Skeletal muscle tissue (tissue), 4 donors: ENCODE data around the gene SLC34A3. TPM values are rescaled to one million over a fixed set of nuclear protein-coding genes. Genes with fewer than 3 reads are reported as not detected.

ENCODE experiments used
- H3K27ac ChIP-seq: one replicate; pipeline ENCODE4 v1.7.0; 2013; ENCODE audit warnings: mild to moderate bottlenecking, low read depth, low read length, inconsistent platforms
- H3K27me3 ChIP-seq, 3 donors: one replicate each; pipeline ENCODE4 v1.7.0; 2013; ENCODE audit warnings: low read length in 3 of 3; ENCODE audit not compliant: control insufficient read depth in 3 of 3, insufficient read depth in 3 of 3
- H3K36me3 ChIP-seq, 3 donors: one replicate each; pipeline ENCODE4 v1.7.0; 2013; ENCODE audit warnings: low read length in 3 of 3; ENCODE audit not compliant: control insufficient read depth in 3 of 3, insufficient read depth in 3 of 3
- H3K4me1 ChIP-seq, 3 donors: one replicate each; pipeline ENCODE4 v1.7.0; 2013; ENCODE audit warnings: low read length in 3 of 3, mild to moderate bottlenecking in 3 of 3; ENCODE audit not compliant: control insufficient read depth in 3 of 3, insufficient read depth in 3 of 3
- H3K4me3 ChIP-seq, 3 donors: one replicate each; pipeline ENCODE4 v1.7.0; 2013; ENCODE audit warnings: low read length in 3 of 3
- H3K9ac ChIP-seq, 3 donors: one replicate each; pipeline ENCODE4 v1.7.0; 2013; ENCODE audit warnings: low read length in 3 of 3, mild to moderate bottlenecking in 3 of 3, moderate library complexity in 2 of 3, low read depth in 1 of 3
- H3K9me3 ChIP-seq, 3 donors: one replicate each; pipeline ENCODE4 v1.7.0; 2013; ENCODE audit warnings: low read length in 3 of 3; ENCODE audit not compliant: control insufficient read depth in 3 of 3
- total RNA-seq: library from RNA; depleted of rRNA; stranded (reverse); fragments of >200 nt; gene quantifications from one replicate; pipeline ENCODE4 v1.2.3, GENCODE V29; 2014
- donor health status: Osteomylitis.

Gene SLC34A3
- total RNA-seq, 1 donor from 2014 or later, result not detected

- H3K27me3 ChIP-seq, result peaks cover 0 to 2% (median 0%) of the 10 kb centered on the region in 3 donors
- no peak overlapping the region for H3K4me3 ChIP-seq
- H3K4me1 ChIP-seq, result peaks cover 21 to 55% (median 44%) of the 10 kb centered on the region in 3 donors
- H3K27ac ChIP-seq, result no peak overlapping the region
- no peaks in the 10 kb centered on the region for H3K9me3 ChIP-seq
- peaks cover 10 to 11% (median 10%) of the 10 kb centered on the region in 3 donors for H3K36me3 ChIP-seq
- H3K9ac ChIP-seq, result peak overlapping the region in 1 of 3 donors; percentile 66
Observed at GRCh38 chr9:137247916-137248175, 17.1 kb downstream of the SLC34A3 start.

GRCh38 chr9:137250329-137251193, 19.9 kb downstream of the SLC34A3 start:
- H3K9ac ChIP-seq, result peak overlapping the region in 2 of 3 donors; percentile 33 to 43

GRCh38 chr9:137251194-137251461, 20.4 kb downstream of the SLC34A3 start, which contains the start of gene STPG3:
STPG3 (plus strand) TSS chr9:137251286; CDS start chr9:137251287, 1 bp downstream.
- peaks cover 0 to under 1% (median under 1%) of the 10 kb centered on the region in 3 donors for H3K36me3 ChIP-seq
- peak within 1 kb of the TSS in 2 of 3 donors; percentile 33 to 43 for H3K9ac ChIP-seq
- H3K4me1 ChIP-seq, result peaks cover 20 to 39% (median 33%) of the 10 kb centered on the region in 3 donors
- H3K4me3 ChIP-seq, result no peak within 1 kb of the TSS
- H3K27me3 ChIP-seq, result peaks cover 0 to 2% (median 0%) of the 10 kb centered on the region in 3 donors
- H3K27ac ChIP-seq, result no peak within 1 kb of the TSS
- no peaks in the 10 kb centered on the region for H3K9me3 ChIP-seq

More at GRCh38 chr9:137250329-137251193, 19.9 kb downstream of the SLC34A3 start:
- H3K27me3 ChIP-seq, result peaks cover 0 to 2% (median 0%) of the 10 kb centered on the region in 3 donors
- no peak overlapping the region for H3K27ac ChIP-seq
- H3K4me1 ChIP-seq, result peaks cover 15 to 39% (median 30%) of the 10 kb centered on the region in 3 donors
- H3K36me3 ChIP-seq, result no peaks in the 10 kb centered on the region
- H3K4me3 ChIP-seq, result no peak overlapping the region
- no peaks in the 10 kb centered on the region for H3K9me3 ChIP-seq

- Histone ChIP-seq H3K4me1 (peaks cover 25 to 43% (median 38%) of the 10 kb centered on the region in 3 donors), H3K9me3 (no peaks in the 10 kb centered on the region), H3K27me3 (peaks cover 0 to 2% (median 0%) of the 10 kb centered on the region in 3 donors), H3K36me3 (peaks cover 2 to 6% (median 6%) of the 10 kb centered on the region in 3 donors), H3K27ac (no peak overlapping the region), H3K9ac (no peak overlapping the region), H3K4me3 (no peak overlapping the region)
Observed at GRCh38 chr9:137251490-137252268, 21.0 kb downstream of the SLC34A3 start.

- Histone ChIP-seq H3K4me3 (no peak overlapping the region), H3K9me3 (no peaks in the 10 kb centered on the region), H3K9ac (no peak overlapping the region), H3K36me3 (peaks cover 2 to 10% (median 9%) of the 10 kb centered on the region in 3 donors), H3K27ac (no peak overlapping the region), H3K4me1 (peaks cover 25 to 36% (median 30%) of the 10 kb centered on the region in 3 donors), H3K27me3 (peaks cover 0 to 2% (median 0%) of the 10 kb centered on the region in 3 donors)
Observed at GRCh38 chr9:137252555-137253506, 22.1 kb downstream of the SLC34A3 start.

GRCh38 chr9:137253717-137254623, 23.3 kb downstream of the SLC34A3 start:
- Histone ChIP-seq H3K4me1 (peaks cover 23 to 32% (median 28%) of the 10 kb centered on the region in 3 donors), H3K27me3 (peaks cover 0 to 2% (median 0%) of the 10 kb centered on the region in 3 donors), H3K27ac (no peak overlapping the region), H3K36me3 (peaks cover 8 to 16% (median 14%) of the 10 kb centered on the region in 3 donors), H3K9me3 (no peaks in the 10 kb centered on the region), H3K9ac (peak overlapping the region; percentile 70 to 91 (median 86)), H3K4me3 (peak overlapping the region; percentile 82 to 96 (median 91))

- Histone ChIP-seq H3K27ac (peak within 1 kb of the TSS; percentile 54), H3K4me3 (peak within 1 kb of the TSS; percentile 90 to 96 (median 91)), H3K27me3 (no peaks in the 10 kb centered on the region), H3K4me1 (peaks cover 23 to 32% (median 28%) of the 10 kb centered on the region in 3 donors), H3K9ac (peak within 1 kb of the TSS; percentile 87 to 92 (median 87)), H3K9me3 (no peaks in the 10 kb centered on the region), H3K36me3 (peaks cover 13 to 20% (median 17%) of the 10 kb centered on the region in 3 donors)
Observed at GRCh38 chr9:137254624-137255447, 24.1 kb downstream of the SLC34A3 start, which contains the start of gene NELFB. NELFB (plus strand) TSS chr9:137255327.

- peak overlapping the region; percentile 90 to 96 (median 91) for H3K4me3 ChIP-seq
- H3K36me3 ChIP-seq, result peaks cover 13 to 20% (median 17%) of the 10 kb centered on the region in 3 donors
- H3K27me3 ChIP-seq, result no peaks in the 10 kb centered on the region
- peaks cover 23 to 26% (median 23%) of the 10 kb centered on the region in 3 donors for H3K4me1 ChIP-seq
- peak overlapping the region; percentile 87 to 92 (median 87) for H3K9ac ChIP-seq
- peak overlapping the region; percentile 36 for H3K27ac ChIP-seq
- H3K9me3 ChIP-seq, result no peaks in the 10 kb centered on the region
Observed at GRCh38 chr9:137255448-137256114, 24.9 kb downstream of the SLC34A3 start.
